Renal cortex interstitium (tissue), 11 donors: Measurements from ENCODE around the gene MACROD2. TPM values are rescaled to one million over a fixed set of nuclear protein-coding genes. Genes with fewer than 3 reads are reported as not detected.
A peak's percentile ranks its signal among the peaks of the same experiment; 100 is the strongest.

Experiments
- DNase-seq, 11 donors: peaks; one replicate each; pipeline ENCODE4 v3.0.0-alpha.2; 2013; ENCODE audit warnings: low read depth in 9 of 11, low spot score in 4 of 11; ENCODE audit errors: extremely low read depth in 1 of 11
- polyA plus RNA-seq, 3 donors: library from polyadenylated mRNA; unstranded; fragments of 120-200 nt; gene quantifications; one replicate each; pipeline ENCODE4 v1.2.1, GENCODE V29; 2013; ENCODE audit not compliant: insufficient read length in 3 of 3

MACROD2 gene
- polyA plus RNA-seq, 3 donors: 12.2 to 14.6 (median 14.0) TPM

- no peak for DNase-seq
These were observed 1036.4 kb downstream of the MACROD2 start for GRCh38 chr20:15031546-15032351.

- no peak for DNase-seq
These were observed 1037.0 kb downstream of the MACROD2 start for GRCh38 chr20:15032352-15032622.

- no peak for DNase-seq
These were observed 1038.0 kb downstream of the MACROD2 start for GRCh38 chr20:15033269-15033668.

- no peak for DNase-seq
These were observed 1038.6 kb downstream of the MACROD2 start for GRCh38 chr20:15033891-15034290.

GRCh38 chr20:15036948-15037347, 1041.6 kb downstream of the MACROD2 start:
- DNase-seq: no peak

GRCh38 chr20:15039088-15039752, 1043.9 kb downstream of the MACROD2 start:
- DNase-seq: peak in 6 of 11 donors; percentile 40 to 68 (median 62)

GRCh38 chr20:15042723-15043122, 1047.4 kb downstream of the MACROD2 start:
- DNase-seq: no peak

- no peak for DNase-seq
These were observed 1049.9 kb downstream of the MACROD2 start for GRCh38 chr20:15045246-15045645.

- DNase-seq: no peak
These were observed 1051.7 kb downstream of the MACROD2 start for GRCh38 chr20:15047042-15047441.

GRCh38 chr20:15047601-15048000, 1052.3 kb downstream of the MACROD2 start:
- no peak for DNase-seq

GRCh38 chr20:15056246-15056645, 1060.9 kb downstream of the MACROD2 start:
- DNase-seq: no peak

- DNase-seq: no peak
These were observed 1063.5 kb downstream of the MACROD2 start for GRCh38 chr20:15058841-15059240.

- no peak for DNase-seq
These were observed 1064.1 kb downstream of the MACROD2 start for GRCh38 chr20:15059438-15059837.

GRCh38 chr20:15060265-15061060, 1065.1 kb downstream of the MACROD2 start:
- DNase-seq: no peak

- no peak for DNase-seq
These were observed 1065.7 kb downstream of the MACROD2 start for GRCh38 chr20:15061061-15061430.

GRCh38 chr20:15061955-15062354, 1066.6 kb downstream of the MACROD2 start:
- peak in 9 of 11 donors; percentile 34 to 81 (median 56) for DNase-seq

- peak in 3 of 11 donors; percentile 25 to 56 (median 32) for DNase-seq
These were observed 1067.8 kb downstream of the MACROD2 start for GRCh38 chr20:15063081-15063480.

- no peak for DNase-seq
These were observed 1069.4 kb downstream of the MACROD2 start for GRCh38 chr20:15064741-15065140.

- DNase-seq: no peak
These were observed 1070.5 kb downstream of the MACROD2 start for GRCh38 chr20:15065794-15066193.

- no peak for DNase-seq
These were observed 1073.2 kb downstream of the MACROD2 start for GRCh38 chr20:15068486-15068885.
